H1 (cell line): ENCODE results near the gene WWC2. TPM values are rescaled to one million over a fixed set of nuclear protein-coding genes. Genes with fewer than 3 reads are reported as not detected.

Experiments
- CTCF ChIA-PET: fragments of 300-600 bp; sonication (Branson Sonifier 250); formaldehyde crosslinking; loops from one replicate; lab custom pipeline; 2021; ENCODE audit not compliant: partially characterized antibody; lab: Charles Lee
- POLR2A ChIA-PET: fragments of 300-600 bp; sonication (Branson Sonifier 250); formaldehyde crosslinking; loops from one replicate; lab custom pipeline; 2021; ENCODE audit warnings: inconsistent platforms; ENCODE audit not compliant: partially characterized antibody; lab: Charles Lee
- DNase-seq, 2 experiments: peaks; one replicate each; pipeline versions ENCODE4 v3.0.0 to v3.0.0-alpha.2; 2010 to 2022; ENCODE audit warnings: low spot score in 2 of 2, low read depth in 1 of 2, mixed read lengths in 1 of 2
- FAIRE-seq: peaks from 2 replicates; lab custom pipeline; 2011; peaks lifted over from hg19 to GRCh38; lab: Jason Lieb, UNC
- H2AFZ ChIP-seq: 2 replicates; pipeline ENCODE4 v1.8.1; 2012; ENCODE audit warnings: low read length, inconsistent platforms
- H2AK5ac ChIP-seq: 2 replicates; pipeline ENCODE4 v1.6.1; 2013; ENCODE audit warnings: low read depth, low read length
- H2BK120ac ChIP-seq: replicated peaks from 2 replicates; pipeline ENCODE3; 2013; ENCODE audit warnings: low read depth, low read length, inconsistent platforms
- H2BK12ac ChIP-seq: 2 replicates; pipeline ENCODE4 v1.6.1; 2013; ENCODE audit warnings: low read depth, low read length
- H2BK15ac ChIP-seq: 2 replicates; pipeline ENCODE4 v1.6.1; 2013; ENCODE audit warnings: low read length
- H2BK20ac ChIP-seq: 2 replicates; pipeline ENCODE4 v1.6.1; 2013; ENCODE audit warnings: low read length
- H2BK5ac ChIP-seq: 2 replicates; pipeline ENCODE4 v1.6.1; 2013; ENCODE audit warnings: low read depth, low read length
- H3K14ac ChIP-seq: 2 replicates; pipeline ENCODE4 v1.6.1; 2013; ENCODE audit warnings: inconsistent platforms; ENCODE audit not compliant: insufficient read length
- H3K18ac ChIP-seq: 2 replicates; pipeline ENCODE4 v1.6.1; 2013; ENCODE audit warnings: low read length; ENCODE audit errors: extremely low read depth
- H3K23ac ChIP-seq: 2 replicates; pipeline ENCODE4 v1.6.1; 2013; ENCODE audit warnings: inconsistent platforms; ENCODE audit not compliant: insufficient read length
- H3K23me2 ChIP-seq: 2 replicates; pipeline ENCODE4 v1.6.1; 2013; ENCODE audit warnings: low read depth, low read length
- H3K27ac ChIP-seq: 2 replicates; pipeline ENCODE4 v1.6.1; 2011; ENCODE audit warnings: low read depth, low read length, inconsistent platforms
- H3K27me3 ChIP-seq, 4 experiments: replicated peaks in 1 of 4; 1 replicate in 1 of 4; 2 replicates in 3 of 4; pipeline versions ENCODE4 v1.6.1 to v1.8.1; 2011 to 2013; ENCODE audit warnings: low read length in 3 of 4, mild to moderate bottlenecking in 3 of 4, inconsistent platforms in 2 of 4, mixed read lengths in 2 of 4, moderate library complexity in 1 of 4; ENCODE audit not compliant: control insufficient read depth in 3 of 4, insufficient read depth in 3 of 4; ENCODE audit errors: extremely low read depth in 1 of 4
- H3K36me3 ChIP-seq, 4 experiments: 2 replicates each; pipeline versions ENCODE4 v1.6.1 to v1.8.1; 2011 to 2013; ENCODE audit warnings: mild to moderate bottlenecking in 4 of 4, low read length in 3 of 4, moderate library complexity in 2 of 4, control low read depth in 1 of 4, inconsistent platforms in 1 of 4; ENCODE audit not compliant: insufficient read depth in 4 of 4, control insufficient read depth in 2 of 4
- H3K4ac ChIP-seq: replicated peaks from 2 replicates; pipeline ENCODE3; 2013; ENCODE audit warnings: low read length, low read depth, mixed read lengths, inconsistent platforms; ENCODE audit not compliant: insufficient read length
- H3K4me1 ChIP-seq, 4 experiments: replicated peaks in 1 of 4; 1 replicate in 1 of 4; 2 replicates in 3 of 4; pipeline versions ENCODE4 v1.6.1 to v1.8.1; 2011 to 2013; ENCODE audit warnings: low read length in 3 of 4, inconsistent platforms in 2 of 4, mixed read lengths in 1 of 4; ENCODE audit not compliant: insufficient read depth in 4 of 4, control insufficient read depth in 3 of 4
- H3K4me2 ChIP-seq, 2 experiments: 2 replicates each; pipeline versions ENCODE4 v1.6.1 to v1.8.1; 2011 to 2013; ENCODE audit warnings: low read depth in 2 of 2, low read length in 2 of 2, control low read depth in 1 of 2, inconsistent platforms in 1 of 2, mild to moderate bottlenecking in 1 of 2; ENCODE audit not compliant: insufficient read depth in 1 of 2
- H3K4me3 ChIP-seq, 4 experiments: fragments of 200-600, 300-600 bp in 1 of 4; sonication (generic), shearing (Covaris generic), sonication (Bioruptor Twin) in 1 of 4; 2 replicates each; pipeline versions ENCODE4 v1.5.1 to v1.8.1; 2011 to 2016; ENCODE audit warnings: low read length in 4 of 4, low read depth in 3 of 4, control low read depth in 2 of 4, inconsistent platforms in 2 of 4, mild to moderate bottlenecking in 2 of 4, mixed read lengths in 1 of 4, moderate library complexity in 1 of 4; ENCODE audit not compliant: insufficient read depth in 2 of 4; ENCODE audit errors: extremely low read depth in 1 of 4
- H3K56ac ChIP-seq: replicated peaks from 2 replicates; pipeline ENCODE3; 2013; ENCODE audit warnings: low read depth, mild to moderate bottlenecking, mixed read lengths, low read length, inconsistent platforms; ENCODE audit not compliant: insufficient read length
- H3K79me1 ChIP-seq: 2 replicates; pipeline ENCODE4 v1.6.1; 2013; ENCODE audit warnings: low read depth, low read length, control low read depth
- H3K79me2 ChIP-seq, 2 experiments: 2 replicates each; pipeline versions ENCODE4 v1.6.1 to v1.8.1; 2012 to 2013; ENCODE audit warnings: low read length in 2 of 2, mild to moderate bottlenecking in 2 of 2, inconsistent platforms in 1 of 2; ENCODE audit not compliant: insufficient read depth in 2 of 2, control insufficient read depth in 1 of 2
- H3K9ac ChIP-seq, 4 experiments: replicated peaks in 1 of 4; 1 replicate in 1 of 4; 2 replicates in 3 of 4; pipeline versions ENCODE4 v1.6.1 to v1.8.1; 2011 to 2013; ENCODE audit warnings: low read depth in 3 of 4, low read length in 3 of 4, control low read depth in 2 of 4, mild to moderate bottlenecking in 2 of 4, moderate library complexity in 2 of 4, inconsistent platforms in 1 of 4; ENCODE audit errors: extremely low read depth in 1 of 4
- H3K9me3 ChIP-seq, 2 experiments: 2 replicates each; pipeline versions ENCODE4 v1.6.1 to v1.8.1; 2012 to 2013; ENCODE audit warnings: mild to moderate bottlenecking in 2 of 2, moderate library complexity in 2 of 2, control low read depth in 1 of 2, inconsistent platforms in 1 of 2, low read depth in 1 of 2, low read length in 1 of 2, mixed read lengths in 1 of 2; ENCODE audit not compliant: insufficient read depth in 2 of 2
- H4K20me1 ChIP-seq, 2 experiments: replicated peaks in 1 of 2; 2 replicates each; pipeline versions ENCODE3 to v1.8.1; 2011 to 2013; ENCODE audit warnings: inconsistent platforms in 2 of 2, low read length in 2 of 2, mild to moderate bottlenecking in 1 of 2; ENCODE audit not compliant: insufficient read depth in 2 of 2, control insufficient read depth in 1 of 2
- H4K5ac ChIP-seq: 2 replicates; pipeline ENCODE4 v1.6.1; 2013; ENCODE audit warnings: low read length, low read depth, mixed read lengths, inconsistent platforms; ENCODE audit not compliant: insufficient read length
- H4K8ac ChIP-seq: 2 replicates; pipeline ENCODE4 v1.8.0; 2013; ENCODE audit warnings: mild to moderate bottlenecking, moderate library complexity, low read length, inconsistent platforms; ENCODE audit not compliant: insufficient read depth; ENCODE audit errors: extremely low read depth
- H4K91ac ChIP-seq: replicated peaks from 2 replicates; pipeline ENCODE3; 2013; ENCODE audit warnings: low read length, mixed read lengths, inconsistent platforms; ENCODE audit not compliant: insufficient read length
- BACH1 ChIP-seq: IDR thresholded peaks from 2 replicates; pipeline ENCODE4 v1.6.1; 2012; ENCODE audit warnings: low read length, improper control_type of control experiment
- JUN ChIP-seq: IDR thresholded peaks from 2 replicates; pipeline ENCODE4 v1.6.1; 2011; ENCODE audit warnings: low read depth, mild to moderate bottlenecking, improper control_type of control experiment, low read length
- WGBS, 2 experiments: shearing (Covaris generic) in 1 of 2; methylation state at CpG; one replicate each; pipeline versions ENCODE4 v1.1.6 to v1.1.7; 2013 to 2015; ENCODE audit warnings: low lambda C conversion rate in 2 of 2, mixed read lengths in 2 of 2, inconsistent platforms in 1 of 2, low coverage in 1 of 2, missing lambda C conversion rate in 1 of 2; ENCODE audit not compliant: insufficient replicate concordance in 2 of 2, insufficient coverage in 1 of 2, insufficient read length in 1 of 2; ENCODE audit errors: extremely low coverage in 1 of 2, missing lambda C conversion rate in 1 of 2; 5-methylcytosine and 5-hydroxymethylcytosine counted together
- polyA plus RNA-seq, 7 experiments: library from polyadenylated mRNA; depleted of rRNA in 3 of 7; stranded (reverse) in 5 of 7; unstranded in 2 of 7; fragments of >200 nt in 5 of 7; fragments of 200-250 nt in 2 of 7; gene quantifications; 1 replicate in 5 of 7; 2 replicates in 1 of 7; 4 replicates in 1 of 7; pipeline versions ENCODE4 v1.2.1 to v1.2.3, GENCODE V29; 2011 to 2013; ENCODE audit warnings: missing spikeins in 2 of 7, mixed read lengths in 2 of 7
- total RNA-seq: library from RNA; stranded (reverse); fragmentation: NEBNext Ultra II Directional; extraction: Animal tissue kit (Norgen Biotek cat#: 25700); gene quantifications from 2 replicates; pipeline ENCODE4 v1.2.1, GENCODE V29; 2021

The WWC2 gene
- total and polyA plus RNA-seq, 2 of the 8 experiments (the other 6 are each of a cell fraction or from before 2014, with no cell fraction given) = 17.6 to 135 TPM

DNA sequence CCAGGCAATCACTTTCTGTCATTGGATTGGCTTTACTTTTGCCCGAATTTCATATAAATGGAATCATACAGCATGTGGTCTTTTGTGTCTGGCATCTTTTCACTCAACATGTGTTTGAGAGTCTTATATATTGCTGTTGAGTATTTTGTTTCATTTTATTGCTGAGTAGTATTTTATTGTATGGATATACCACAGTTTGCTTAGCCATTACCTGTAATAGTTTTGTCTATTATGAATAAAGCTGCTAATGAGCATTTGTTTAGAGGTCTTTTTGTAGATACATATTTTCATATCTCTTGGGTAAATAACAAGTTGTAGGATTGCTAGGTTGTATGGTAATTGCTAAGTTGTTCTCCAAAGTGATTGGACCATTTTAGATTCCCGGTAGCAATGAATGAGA is 105.7 kb downstream of the WWC2 start:
- H2BK120ac ChIP-seq = no peak overlapping the region
- H3K9ac ChIP-seq = no peak overlapping the region
- H3K27me3 ChIP-seq = no peaks in the 10 kb centered on the region
- no peak overlapping the region for H2AK5ac ChIP-seq
- no peak overlapping the region for H3K23ac ChIP-seq
- H3K4me2 ChIP-seq = no peak overlapping the region
- CTCF ChIA-PET = interaction anchor here (1.1 to 1.4 kb wide), 3 partner anchors 10 to 39 kb away, joined by 3 to 5 read pairs (median 3); no protein-coding TSS in a partner anchor
- H3K14ac ChIP-seq = no peak overlapping the region
- POLR2A ChIA-PET = interaction anchor here (1.2 kb wide), 1 partner anchor 8 kb away, joined by 3 read pairs; no protein-coding TSS in a partner anchor
- H3K27ac ChIP-seq = no peak overlapping the region
- H3K79me1 ChIP-seq = peaks cover 11% of the 10 kb centered on the region
- no peak overlapping the region for H2AFZ ChIP-seq
- WGBS, 2 experiments = 90% methylated on average over 2 of the region's 2 CpGs; no CpG with 5 or more reads in 1 of the 2 experiments
- H3K4me3 ChIP-seq = no peak overlapping the region
- H4K20me1 ChIP-seq = peaks cover 0 to 2% of the 10 kb centered on the region in 2 experiments
- H2BK12ac ChIP-seq = no peak overlapping the region
- no peaks in the 10 kb centered on the region; the same call in 1 of the 2 replicates for H3K23me2 ChIP-seq
- H2BK20ac ChIP-seq = no peak overlapping the region
- H4K8ac ChIP-seq = no peak overlapping the region
- no peak for DNase-seq
- H3K18ac ChIP-seq = no peak overlapping the region
- no peak for FAIRE-seq
- H3K79me2 ChIP-seq = peaks cover 0 to 76% of the 10 kb centered on the region in 2 experiments; a peak in 3 of 4 replicates
- no peak overlapping the region for H2BK5ac ChIP-seq
- H3K56ac ChIP-seq = no peak overlapping the region
- H4K91ac ChIP-seq = no peak overlapping the region
- no peak overlapping the region for H4K5ac ChIP-seq
- H3K36me3 ChIP-seq = peaks cover 0 to 12% (median 4%) of the 10 kb centered on the region in 4 experiments; a peak in 4 of 8 replicates
- H2BK15ac ChIP-seq = no peak overlapping the region
- TF ChIP-seq BACH1 = no peak
- no peak for TF ChIP-seq JUN
- TF ChIP-seq, all 59 proteins: peak for 0
- H3K4ac ChIP-seq = no peak overlapping the region
- peaks cover 0 to 4% (median 0%) of the 10 kb centered on the region in 4 experiments; a peak in 1 of 7 replicates for H3K4me1 ChIP-seq
- H3K9me3 ChIP-seq = no peaks in the 10 kb centered on the region
